ENCODE results near the gene FGG.

DNA sequence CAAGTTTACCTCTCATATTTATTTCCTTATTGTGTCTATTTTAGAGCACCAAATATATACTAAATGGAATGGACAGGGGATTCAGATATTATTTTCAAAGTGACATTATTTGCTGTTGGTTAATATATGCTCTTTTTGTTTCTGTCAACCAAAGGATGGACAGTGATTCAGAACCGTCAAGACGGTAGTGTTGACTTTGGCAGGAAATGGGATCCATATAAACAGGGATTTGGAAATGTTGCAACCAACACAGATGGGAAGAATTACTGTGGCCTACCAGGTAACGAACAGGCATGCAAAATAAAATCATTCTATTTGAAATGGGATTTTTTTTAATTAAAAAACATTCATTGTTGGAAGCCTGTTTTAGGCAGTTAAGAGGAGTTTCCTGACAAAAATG, 43.4 kb downstream of the FGG start:
- TF ChIP-seq CTCF (IDR thresholded peaks at IDR 0.05) (no peak), POLR2A (IDR thresholded peaks at IDR 0.05) (no peak)

Data from testis (tissue), 2 donors.